GM18909 (cell line): Measurements from ENCODE around the gene TSG101.

ENCODE experiments used
- ATAC-seq: cut with Tn5 transposase; IDR thresholded peaks from one replicate; pipeline ENCODE4 v1.9.1; 2021; ENCODE audit warnings: mild to moderate bottlenecking; ENCODE audit not compliant: unreplicated experiment, poor library complexity

TSG101 gene, protein sequence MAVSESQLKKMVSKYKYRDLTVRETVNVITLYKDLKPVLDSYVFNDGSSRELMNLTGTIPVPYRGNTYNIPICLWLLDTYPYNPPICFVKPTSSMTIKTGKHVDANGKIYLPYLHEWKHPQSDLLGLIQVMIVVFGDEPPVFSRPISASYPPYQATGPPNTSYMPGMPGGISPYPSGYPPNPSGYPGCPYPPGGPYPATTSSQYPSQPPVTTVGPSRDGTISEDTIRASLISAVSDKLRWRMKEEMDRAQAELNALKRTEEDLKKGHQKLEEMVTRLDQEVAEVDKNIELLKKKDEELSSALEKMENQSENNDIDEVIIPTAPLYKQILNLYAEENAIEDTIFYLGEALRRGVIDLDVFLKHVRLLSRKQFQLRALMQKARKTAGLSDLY

DNA sequence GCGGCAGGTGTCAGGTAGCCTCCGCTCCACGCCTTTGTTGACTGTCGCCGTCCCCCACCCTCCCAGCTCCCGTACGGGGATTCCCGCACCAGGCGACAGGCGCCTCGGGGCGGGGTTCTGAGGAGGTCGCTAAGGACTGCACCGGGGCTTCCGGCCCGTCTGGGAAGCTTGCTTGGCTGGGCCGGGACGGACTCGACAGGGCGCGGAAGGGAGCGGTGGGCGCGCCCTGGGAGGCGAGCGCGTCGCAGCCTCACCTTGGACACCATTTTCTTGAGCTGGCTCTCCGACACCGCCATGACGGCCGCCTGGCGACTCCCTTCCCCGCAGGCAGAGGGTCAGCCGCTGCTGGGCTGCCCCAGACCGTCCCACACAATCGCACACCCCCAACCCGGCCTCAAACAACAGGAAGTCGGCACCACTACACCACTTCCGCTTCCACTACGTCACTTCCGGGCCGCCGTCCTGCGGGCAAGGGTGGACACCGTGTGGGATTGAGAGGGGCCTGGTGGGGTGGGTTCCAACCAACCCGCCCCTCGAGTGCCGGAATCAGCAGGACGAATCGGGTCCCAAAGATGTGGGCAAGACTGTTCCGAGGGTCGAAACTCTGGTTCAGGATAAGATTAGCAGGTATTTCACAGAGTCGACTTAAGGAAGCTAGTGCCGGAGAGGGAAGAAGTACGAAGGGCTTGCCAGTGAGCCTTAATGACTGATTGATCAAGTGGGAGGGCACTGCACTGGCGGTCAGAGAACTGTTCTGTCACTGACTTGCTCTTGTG is at the start of gene TSG101:
TSS of gene TSG101 (minus strand) at position 422 of the 776 bp plus-strand sequence. CDS start at position 296, 126 bp downstream.
- peak; percentile 97 for ATAC-seq

DNA sequence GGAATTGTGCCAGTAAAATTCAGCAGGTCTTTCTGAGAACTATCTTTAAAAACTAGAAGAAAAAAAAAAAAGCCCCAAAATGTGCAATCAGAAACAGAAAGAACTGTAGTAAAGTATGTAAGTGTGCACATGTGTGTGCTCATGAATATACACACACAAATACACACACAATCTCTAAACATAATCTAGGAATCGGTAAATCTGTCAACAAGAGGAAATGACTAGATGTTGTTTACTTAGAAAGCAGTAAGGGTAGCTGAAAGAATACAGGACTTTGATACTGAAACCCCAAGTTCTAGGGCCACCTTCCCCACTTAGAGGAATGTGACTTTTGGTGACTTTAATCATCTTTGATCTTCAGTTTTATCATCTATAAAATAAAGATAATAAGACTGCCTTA is 48.6 kb upstream of the TSG101 start:
- ATAC-seq = no peak

DNA sequence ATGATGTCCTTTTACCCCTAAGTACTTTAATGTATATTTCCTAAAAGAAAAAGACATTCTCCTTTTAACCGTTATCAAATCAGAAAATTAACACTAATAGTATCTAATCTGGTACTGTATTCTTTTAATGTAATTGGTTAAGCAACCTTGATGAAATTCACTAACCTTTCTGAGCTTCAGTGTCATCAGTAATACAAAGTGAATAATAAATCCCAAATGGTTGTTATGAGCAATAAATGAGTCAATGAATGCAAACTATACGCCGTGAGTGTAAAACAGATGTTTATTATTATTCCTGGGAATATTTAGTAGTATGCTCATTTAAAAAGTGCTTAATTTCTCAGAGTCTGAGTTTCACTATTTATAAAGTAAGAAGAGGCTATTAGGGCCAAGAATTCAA is 40.3 kb upstream of the TSG101 start:
- ATAC-seq = no peak

DNA sequence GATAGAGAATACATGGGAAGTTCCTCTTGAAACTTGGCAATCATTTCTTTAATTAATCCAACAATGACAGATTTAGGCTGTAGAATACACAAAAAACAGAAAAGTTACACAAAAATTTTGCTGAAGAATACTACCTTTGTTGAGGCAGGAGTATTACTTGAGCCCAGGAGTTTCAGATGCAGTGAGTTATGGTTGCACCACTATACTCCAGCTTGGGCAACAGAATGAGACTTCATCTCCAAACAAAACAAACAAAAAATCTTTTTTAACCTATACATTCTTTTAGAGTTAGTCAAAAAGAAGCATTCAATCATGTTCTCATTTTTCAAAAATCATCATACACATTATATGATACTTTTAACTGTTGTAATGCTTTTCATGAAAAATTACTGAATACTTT is 39.7 kb upstream of the TSG101 start:
- ATAC-seq = no peak

DNA sequence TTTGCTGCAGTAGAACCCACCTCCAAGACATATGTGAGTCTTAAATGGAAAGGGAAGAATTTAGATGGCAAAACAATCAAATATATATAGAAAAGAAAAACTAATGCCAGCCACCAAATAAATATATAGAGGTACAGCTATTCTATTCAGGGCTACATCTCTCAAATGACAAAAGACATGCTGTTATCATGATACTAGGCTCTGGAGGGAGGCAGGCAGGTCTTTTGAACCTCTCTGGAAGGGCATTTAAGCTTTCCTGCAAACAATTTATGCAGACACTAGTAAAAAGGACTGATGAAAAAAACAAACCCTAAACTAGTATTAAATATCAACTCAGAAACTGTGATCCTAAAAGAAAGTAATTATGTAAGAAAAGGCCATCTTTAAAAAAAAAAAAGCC is 37.4 kb upstream of the TSG101 start:
- no peak for ATAC-seq

DNA sequence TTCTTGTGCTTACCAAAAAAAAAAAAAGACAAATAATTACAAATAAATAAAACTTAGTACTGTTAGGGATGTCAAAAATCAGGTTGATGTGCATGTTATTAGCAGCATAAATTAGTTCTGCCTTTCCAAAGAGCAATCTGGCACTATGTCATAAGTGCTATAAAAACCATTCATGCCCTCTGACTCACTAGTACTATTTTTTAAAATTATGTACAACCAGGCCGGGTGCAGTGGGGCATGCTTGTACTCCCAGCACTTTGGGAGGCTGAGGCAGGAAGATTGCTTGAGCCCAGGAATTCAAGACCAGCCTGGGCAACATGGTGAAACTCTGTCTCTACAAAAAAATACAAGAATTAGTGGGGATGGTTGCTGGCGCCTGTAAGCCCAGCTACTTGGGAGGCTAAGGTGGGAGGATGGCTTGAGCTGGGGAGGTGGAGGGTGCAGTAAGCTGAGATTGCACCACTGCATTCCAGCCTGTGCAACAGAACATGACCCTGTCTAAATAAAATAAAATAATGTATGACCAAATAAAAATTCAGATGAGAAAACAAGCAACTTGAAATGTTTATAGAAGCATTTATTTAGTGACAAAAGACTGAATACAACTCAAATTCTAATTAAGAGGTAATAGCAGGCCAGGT is 36.5 kb upstream of the TSG101 start:
- no peak for ATAC-seq

DNA sequence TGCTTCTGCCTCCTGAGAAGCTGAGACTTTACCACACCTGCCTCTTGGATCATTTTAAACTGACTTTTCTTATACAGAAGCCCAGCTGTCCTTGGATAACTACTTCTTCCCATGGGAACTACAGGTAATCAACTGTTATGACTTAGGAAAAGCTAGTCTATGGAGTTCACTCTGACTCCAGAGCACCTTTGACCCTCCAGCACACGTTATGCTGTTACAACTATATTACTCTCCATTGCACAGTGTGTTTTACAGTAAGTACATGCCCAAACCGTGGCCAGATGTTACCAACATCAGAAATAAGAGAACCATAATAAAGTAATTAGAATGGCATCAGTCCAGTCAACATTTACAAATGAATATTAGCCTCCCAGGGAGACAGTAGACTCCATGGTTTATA is 21.3 kb upstream of the TSG101 start:
- no peak for ATAC-seq

DNA sequence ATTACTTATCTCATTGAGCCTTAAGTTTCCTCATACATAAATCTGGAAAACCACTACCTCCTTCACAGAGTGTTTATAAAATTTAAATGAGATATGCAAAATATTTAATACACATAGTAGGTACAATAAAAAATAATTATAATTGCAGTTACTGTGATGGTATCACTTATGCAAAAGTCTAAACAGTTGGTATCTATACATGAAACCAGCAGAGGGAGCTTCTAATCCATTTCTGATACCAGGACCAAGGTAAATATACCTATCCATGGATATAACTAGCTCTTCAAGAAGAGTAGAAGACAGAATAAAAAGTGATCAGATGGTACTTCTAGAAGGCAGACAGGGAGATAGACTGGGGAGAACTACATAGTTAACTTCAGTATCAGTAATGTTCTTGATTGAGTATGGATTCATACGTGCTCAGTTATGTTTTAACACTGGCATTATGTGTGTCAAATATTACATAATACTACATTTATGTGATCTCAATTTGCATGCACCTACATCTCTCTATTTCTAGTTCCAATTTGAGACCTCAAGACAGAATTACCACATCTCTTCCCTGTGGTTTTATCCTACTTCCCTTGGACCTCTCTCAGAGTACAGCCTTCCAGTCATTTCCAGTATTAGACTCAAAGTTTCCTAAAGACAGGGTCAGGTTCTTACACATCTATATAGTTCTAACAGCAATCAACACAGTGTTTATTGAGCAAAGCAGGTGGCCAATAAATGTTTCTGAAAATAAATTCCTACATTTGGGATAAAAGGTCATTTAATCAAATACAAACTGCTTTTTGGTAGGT is 13.7 kb upstream of the TSG101 start:
- ATAC-seq = no peak

DNA sequence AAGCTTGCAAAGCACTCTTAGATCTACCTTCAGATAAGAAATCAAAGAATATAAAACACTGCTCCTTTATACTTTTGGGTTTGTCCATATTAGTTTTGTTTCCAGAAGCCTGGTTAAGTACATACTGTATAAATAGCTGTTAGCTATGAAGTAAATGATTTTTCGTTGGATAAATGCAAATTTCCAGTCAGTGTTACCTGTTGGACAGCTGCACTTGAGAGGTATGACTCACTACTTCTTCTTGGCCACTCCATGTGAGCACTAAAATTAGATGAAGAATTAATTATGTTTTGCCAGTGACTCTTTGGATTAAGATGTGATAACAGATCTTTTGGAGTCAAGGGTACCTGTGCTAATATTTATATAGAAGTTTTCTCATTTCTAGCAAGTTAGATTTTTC is 9.5 kb upstream of the TSG101 start:
- ATAC-seq = no peak

DNA sequence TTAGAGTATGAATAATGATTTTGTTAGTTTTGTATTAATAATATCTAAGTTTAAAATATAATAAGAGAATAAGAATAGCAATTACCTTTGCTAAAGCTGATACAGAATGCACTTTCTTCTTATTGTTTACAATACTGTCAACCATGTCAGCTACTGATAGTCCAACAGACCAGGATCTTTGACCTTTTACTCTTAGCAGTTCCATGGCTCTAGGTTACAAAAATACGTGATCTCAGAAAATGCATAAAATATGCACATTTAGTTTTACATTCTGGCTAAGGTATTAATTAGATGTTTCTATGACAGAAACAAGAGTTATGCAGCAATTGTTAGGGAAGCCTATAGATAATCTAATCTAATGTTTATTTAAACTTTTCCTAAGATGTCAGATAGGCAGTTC is 7.5 kb upstream of the TSG101 start:
- ATAC-seq = no peak

DNA sequence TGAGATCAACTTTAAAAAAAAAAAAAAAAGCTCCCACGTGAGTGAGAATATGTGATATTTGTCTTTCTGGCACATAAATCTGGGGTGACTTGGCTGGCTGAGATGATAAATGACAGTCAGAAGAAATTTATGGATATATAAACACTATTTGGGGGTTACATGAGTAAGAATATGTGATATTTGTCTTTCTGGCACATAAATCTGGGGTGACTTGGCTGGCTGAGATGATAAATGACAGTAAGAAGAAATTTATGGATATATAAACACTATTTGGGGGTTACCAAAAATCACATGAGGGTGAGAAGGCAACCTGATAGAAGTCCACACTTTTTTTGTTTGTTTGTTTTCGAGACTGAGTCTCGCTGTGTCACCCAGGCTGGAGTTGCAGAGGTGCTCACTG is 6.6 kb upstream of the TSG101 start:
- no peak for ATAC-seq

DNA sequence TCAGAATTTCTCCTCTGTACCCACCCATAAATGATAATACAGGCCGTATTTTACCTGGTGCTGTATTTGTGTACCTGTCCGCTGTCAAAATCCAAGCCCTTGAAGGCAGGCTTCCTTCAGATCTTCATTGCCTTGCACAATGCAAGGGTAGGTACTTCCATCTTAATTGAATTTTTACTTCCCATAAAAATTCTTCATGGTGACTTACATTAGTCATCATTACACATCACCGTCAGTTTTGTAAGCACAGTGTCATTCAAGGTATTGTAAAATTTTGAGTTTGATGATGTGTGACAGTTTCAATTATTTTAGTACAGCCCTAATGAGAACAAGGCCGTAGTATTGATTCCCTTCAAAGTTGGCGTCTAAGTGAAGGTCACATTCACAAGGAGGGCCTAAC is 770 bp upstream of the TSG101 start:
- ATAC-seq = no peak

DNA sequence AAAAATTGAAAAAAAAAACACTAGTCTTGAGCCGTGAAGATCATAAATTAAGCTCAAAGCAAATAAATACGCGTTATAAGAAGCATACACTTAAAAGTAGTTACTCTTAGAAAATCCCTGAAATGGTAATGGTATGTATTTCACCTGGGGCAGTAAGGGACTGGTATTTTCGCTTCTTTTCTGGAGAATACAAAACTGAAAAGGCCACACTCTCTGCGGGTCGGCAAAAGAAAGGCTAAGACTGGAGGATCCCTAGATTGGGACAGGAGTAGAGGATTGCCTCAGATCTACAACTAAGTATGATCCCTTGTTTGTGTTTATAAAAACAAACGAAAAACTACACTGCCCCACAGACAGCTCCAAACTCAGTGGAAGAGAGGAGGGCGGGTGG is 617 bp downstream of the TSG101 start:
- ATAC-seq = no peak

DNA sequence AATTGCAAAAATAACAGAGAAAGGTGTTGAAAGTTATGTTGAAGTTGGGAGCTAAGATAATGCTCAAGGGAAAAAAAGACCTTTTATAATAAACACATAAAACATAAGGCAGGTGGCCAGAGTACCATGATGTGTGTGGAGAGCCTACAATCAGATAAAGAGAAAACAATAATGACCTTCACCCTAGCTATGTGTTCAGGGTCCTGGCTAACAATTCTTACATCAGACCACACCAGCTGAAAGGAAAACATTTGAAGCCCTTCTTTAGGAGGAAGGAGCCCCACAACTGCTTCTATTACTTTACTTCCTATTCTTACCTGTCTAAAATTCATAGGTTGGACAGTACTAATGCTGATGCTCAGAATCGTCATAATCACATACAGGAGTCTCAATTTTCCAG is 2.5 kb downstream of the TSG101 start:
- ATAC-seq = no peak

DNA sequence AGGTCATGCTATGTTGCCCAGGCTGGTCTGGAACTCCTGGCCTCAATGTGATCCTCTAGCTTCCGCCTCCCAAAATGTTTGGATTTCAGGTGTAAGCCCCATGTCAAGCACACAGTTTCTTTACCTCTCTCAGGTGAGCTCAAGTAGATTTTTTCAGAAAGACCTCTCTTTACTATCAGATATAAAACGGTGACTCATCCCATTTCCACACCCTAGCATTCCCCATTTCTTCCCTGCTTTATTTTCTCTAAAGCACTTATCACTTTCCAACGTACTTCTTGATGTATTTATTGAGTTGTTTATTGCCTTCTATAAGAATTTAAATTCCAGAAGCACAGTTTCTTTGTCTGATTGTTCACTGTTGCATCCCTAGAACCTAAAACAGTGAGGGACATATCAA is 3.7 kb downstream of the TSG101 start:
- ATAC-seq = no peak

DNA sequence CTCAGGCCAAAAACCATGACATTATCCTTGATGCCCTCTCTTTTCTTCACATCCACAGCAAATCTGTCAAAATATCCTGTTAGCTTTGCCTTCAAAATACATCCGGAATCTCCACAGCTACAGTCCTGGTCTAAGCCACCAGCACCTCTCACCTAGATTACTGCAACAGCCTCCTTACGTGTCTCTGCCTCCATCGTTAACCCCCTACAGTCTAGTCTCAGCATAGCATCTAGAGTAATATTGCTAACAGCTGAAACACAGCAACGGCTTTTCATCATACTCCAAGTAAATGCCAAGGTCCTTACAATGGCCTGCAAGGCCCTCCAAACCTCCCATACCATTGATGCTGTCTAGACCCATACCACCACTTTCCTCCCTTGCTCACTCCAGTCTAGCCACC is 4.4 kb downstream of the TSG101 start:
- no peak for ATAC-seq

DNA sequence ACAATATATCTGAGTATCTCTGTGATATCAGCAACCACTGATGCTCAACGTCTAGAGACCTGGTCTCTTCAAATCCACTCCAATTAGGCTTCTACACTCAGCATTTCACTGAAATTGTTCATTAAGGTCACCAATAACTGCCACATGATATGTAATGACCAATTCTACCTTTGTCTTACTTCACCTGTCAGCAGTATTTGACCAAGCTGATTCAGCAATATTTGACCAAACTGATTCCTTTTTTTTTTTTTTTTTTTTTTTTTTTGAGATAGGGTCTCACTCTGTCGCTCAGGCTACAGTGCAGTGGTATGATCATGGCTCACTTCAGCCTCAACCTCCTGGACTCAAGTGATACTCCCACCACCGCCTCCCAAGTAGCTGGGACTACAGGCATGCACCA is 5.6 kb downstream of the TSG101 start:
- ATAC-seq = no peak

DNA sequence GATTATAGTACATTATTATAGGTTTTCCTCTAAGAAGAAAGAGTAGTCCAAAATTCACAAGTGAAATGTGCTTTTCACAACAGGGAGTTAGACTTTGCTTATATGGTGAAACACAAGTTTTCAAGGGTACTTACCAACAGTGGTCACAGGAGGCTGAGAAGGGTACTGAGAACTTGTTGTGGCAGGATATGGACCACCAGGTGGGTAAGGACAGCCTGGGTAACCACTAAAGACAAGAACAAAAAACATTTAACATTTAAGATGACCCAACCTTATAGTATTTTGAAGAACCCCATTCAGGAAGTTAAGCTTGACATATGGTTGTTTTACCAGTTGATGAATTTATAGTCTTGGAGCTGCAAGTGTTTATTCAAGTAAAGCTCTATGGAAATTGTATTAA is 24.4 kb downstream of the TSG101 start:
- no peak for ATAC-seq

DNA sequence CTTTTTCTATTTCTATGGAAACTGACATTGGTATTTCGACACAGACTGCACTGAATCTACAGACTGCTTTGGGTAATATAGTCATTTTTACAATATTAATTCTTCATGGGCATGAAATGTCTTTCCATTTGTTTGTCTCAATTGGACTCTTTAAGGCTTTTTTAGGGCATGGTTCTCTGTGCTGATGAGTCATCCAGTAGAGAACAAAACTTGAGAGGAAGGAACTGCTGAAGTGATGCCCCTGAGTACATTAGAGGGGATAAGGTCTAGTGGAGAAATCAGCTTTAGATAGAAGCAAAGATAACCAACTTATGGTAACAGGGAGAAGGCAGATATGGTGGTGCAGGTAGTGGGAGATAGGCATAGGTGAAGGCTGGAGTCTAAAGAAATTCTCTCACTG is 25.1 kb downstream of the TSG101 start:
- ATAC-seq = no peak

DNA sequence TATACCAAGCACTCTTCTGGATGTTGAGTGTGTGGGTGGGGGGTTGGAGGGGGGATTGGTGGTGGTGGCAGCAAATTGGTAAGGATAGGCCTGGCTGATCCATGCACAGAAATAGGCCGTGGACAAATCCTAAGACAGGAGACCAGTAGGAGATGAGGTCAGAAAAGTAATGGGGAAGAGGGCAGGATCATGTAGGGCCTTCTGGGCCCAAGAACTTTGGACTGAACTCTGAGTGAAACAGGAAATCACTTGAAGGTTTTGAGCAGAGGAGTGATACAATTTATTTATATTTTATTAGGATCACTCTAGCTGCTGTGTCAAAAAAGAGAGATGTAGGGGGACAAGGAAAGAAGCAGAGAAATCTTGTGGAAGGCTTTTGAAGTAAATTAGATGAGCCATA is 28.7 kb downstream of the TSG101 start:
- ATAC-seq = no peak

DNA sequence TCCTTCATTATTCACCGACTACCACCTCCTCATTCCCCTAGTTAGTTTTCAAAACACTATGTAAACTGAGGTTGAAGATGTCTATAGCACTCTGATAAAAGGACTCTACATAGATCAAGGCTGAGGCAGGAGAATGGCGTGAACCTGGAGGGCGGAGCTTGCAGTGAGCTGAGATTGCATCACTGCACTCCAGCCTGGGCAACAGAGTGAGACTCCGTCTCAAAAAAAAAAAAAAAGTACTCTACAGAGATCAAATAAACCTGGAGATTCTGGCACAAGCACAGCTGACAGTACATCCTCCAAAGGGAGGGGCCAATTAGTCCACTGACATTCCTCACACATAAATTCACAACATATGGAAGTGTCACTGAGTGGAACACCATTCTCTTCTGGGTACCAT is 31.0 kb downstream of the TSG101 start:
- no peak for ATAC-seq
